ENCODE data around the gene SLC26A2.
A peak's percentile ranks its signal among the peaks of the same experiment; 100 is the strongest.

The SLC26A2 gene

DNA sequence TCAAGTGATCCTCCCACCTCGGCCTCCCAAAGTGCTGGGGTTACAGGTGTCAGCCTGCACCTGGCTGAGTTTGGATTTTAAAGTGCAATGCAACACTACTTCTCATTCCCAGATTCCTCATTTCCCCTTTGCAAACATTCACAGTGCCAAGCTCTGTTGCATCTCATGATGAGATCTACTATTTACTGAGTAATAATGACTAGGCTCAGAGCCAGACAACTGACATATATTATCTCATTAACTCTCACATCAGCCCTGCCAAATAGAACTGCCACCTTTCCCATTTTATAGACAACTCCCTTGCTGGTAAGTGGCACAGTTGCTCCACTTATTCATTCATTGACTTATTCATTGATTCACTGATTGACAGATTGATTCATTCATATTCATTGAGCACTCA, 22.9 kb upstream of the SLC26A2 start:
- H3K27ac ChIP-seq, result peak overlapping the region in 1 of 2 donors; percentile 58
- H3K4me3 ChIP-seq, result no peak overlapping the region
- TF ChIP-seq, protein P1, sequence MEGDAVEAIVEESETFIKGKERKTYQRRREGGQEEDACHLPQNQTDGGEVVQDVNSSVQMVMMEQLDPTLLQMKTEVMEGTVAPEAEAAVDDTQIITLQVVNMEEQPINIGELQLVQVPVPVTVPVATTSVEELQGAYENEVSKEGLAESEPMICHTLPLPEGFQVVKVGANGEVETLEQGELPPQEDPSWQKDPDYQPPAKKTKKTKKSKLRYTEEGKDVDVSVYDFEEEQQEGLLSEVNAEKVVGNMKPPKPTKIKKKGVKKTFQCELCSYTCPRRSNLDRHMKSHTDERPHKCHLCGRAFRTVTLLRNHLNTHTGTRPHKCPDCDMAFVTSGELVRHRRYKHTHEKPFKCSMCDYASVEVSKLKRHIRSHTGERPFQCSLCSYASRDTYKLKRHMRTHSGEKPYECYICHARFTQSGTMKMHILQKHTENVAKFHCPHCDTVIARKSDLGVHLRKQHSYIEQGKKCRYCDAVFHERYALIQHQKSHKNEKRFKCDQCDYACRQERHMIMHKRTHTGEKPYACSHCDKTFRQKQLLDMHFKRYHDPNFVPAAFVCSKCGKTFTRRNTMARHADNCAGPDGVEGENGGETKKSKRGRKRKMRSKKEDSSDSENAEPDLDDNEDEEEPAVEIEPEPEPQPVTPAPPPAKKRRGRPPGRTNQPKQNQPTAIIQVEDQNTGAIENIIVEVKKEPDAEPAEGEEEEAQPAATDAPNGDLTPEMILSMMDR (IDR thresholded peaks at IDR 0.05), result no peak
- DNase-seq (ENCODE audit: low spot score), result no peak

DNA sequence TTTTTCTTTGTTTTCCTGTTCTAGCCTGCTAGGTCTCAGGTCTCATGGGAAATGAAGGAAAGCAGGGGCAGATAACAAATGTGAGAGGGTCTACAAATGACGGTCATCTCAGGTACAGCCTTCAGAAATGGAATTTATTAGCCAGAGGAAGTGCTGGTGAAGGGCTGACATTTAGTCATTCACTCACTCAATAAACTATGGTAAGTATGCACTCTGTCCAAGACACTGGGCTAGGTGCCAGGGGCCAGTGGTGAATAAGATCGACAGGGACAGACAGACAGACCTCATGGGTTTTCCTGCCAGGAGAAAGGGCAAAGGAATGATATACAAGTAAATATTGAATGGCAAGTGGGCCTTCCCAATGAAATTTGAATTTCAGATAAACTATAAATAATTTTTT, 22.3 kb upstream of the SLC26A2 start:
- no peak for DNase-seq (ENCODE audit: low spot score)
- H3K27ac ChIP-seq, result peak overlapping the region; percentile 39 to 58
- TF ChIP-seq, protein P1 (IDR thresholded peaks at IDR 0.05), result no peak
- no peak overlapping the region for H3K4me3 ChIP-seq

DNA sequence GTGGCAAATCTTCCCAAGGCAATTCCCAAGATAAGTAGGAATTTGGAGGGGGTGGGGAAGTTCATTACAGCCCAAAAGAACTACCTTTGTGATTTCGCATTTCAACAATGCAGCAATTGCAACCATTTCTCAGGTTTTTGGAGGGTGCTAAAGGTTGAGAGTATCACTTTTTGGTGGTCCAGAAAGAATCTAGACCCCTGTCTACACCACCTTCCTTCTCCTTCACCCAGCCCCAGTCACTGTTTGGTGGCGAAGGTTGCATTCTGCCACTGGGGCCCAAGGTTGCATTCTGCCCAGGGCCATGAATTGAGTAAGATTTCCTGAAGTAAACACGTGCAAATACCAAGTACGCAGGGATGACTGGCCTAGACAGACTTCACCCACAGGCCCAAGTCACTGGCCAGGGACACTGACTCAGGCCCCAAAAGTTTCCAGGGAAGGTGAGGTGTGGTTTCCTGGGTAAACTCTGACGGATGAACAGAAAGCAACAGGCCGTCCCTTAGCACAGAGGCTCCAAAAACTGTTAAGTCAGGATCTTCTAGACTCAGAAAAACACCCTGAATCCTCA, 21.7 kb upstream of the SLC26A2 start:
- TF ChIP-seq, protein P1 (IDR thresholded peaks at IDR 0.05), result no peak
- Histone ChIP-seq H3K4me3 (no peak overlapping the region), H3K27ac (peak overlapping the region; percentile 39 to 58)
- no peak for DNase-seq (ENCODE audit: low spot score)

DNA sequence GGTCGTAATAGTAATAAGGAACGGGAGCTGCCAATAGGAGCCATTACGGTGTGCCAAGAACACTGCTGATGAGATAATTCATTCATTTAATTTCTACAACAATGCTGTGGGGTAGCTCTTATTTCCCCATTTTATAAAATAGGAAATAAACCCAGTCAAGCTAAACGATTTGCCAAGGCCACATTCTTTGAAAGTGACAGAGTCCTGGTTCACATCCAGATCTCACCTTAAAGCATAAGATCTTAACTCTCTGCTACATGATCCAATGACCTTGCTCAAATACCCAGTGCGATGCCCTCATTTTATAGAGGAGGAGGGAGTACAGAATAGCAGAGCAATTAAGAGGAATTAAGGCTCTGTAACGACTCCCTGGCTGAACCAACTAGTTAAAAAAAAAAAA, 21.0 kb upstream of the SLC26A2 start:
- TF ChIP-seq, protein P1 (IDR thresholded peaks at IDR 0.05), result no peak
- Histone ChIP-seq H3K27ac (peak overlapping the region; percentile 39 to 58), H3K4me3 (no peak overlapping the region)
- DNase-seq (ENCODE audit: low spot score), result no peak

DNA sequence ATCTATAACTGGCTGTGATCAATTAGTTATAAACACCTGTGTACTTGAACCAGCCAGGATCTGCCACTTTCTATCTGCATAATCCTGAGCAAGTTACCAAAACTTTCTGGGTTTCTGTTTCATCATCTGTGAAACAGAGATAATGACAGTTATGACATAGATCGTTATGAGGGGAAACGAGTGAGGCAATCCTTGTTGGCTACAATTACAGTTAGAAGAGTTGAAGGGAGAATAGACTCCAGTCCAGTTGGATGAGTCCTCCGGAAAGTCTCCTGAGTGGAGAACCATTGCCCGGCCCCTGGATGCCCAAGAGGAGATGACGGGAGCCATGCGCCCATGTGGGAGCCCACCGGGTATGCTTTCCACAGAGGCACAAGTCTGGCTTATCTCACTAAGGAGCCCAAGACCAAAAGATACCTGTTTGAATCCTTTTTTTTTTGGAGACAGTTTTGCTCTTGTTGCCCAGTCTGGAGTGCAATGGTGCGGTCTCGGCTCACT, 20.4 kb upstream of the SLC26A2 start:
- DNase-seq (ENCODE audit: low spot score), result no peak
- no peak overlapping the region for H3K4me3 ChIP-seq
- H3K27ac ChIP-seq, result no peak overlapping the region
- TF ChIP-seq, protein P1 (IDR thresholded peaks at IDR 0.05), result no peak

DNA sequence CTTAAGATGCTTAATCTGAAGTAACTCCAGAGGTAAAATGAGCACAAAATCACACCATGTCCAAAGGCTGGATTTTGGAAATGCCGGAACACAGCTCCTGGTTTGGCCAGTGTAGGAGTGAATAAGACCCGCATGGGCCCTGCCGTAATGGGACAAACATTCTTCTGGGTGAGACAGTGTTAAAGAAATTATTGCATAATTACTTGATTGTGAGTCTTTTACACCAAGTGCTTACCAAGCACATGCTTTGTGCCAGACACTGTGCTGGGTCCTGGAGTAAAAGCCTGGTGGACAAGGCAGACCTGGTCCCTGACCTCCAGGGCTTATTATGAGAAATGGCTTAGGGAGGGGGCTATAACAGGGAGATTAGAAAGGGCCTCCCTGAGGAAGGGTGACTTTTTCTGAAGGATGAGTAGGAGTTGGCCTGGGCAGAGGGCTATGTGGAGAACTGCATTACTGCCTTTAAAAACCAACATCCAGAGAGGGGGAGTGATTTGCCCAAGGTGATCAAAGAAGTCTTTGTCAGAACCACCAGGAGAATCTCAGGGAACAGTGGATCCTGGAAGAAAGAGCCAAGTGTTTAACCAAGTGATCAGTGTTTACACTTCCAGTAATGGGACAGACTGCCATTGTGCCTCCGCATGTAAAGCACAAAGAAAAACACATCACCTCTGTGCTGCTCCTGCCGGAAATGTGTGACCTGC, 19.5 kb upstream of the SLC26A2 start:
- H3K27ac ChIP-seq, result no peak overlapping the region
- no peak overlapping the region for H3K4me3 ChIP-seq
- TF ChIP-seq, protein P1 (IDR thresholded peaks at IDR 0.05), result no peak
- DNase-seq (ENCODE audit: low spot score), result no peak

DNA sequence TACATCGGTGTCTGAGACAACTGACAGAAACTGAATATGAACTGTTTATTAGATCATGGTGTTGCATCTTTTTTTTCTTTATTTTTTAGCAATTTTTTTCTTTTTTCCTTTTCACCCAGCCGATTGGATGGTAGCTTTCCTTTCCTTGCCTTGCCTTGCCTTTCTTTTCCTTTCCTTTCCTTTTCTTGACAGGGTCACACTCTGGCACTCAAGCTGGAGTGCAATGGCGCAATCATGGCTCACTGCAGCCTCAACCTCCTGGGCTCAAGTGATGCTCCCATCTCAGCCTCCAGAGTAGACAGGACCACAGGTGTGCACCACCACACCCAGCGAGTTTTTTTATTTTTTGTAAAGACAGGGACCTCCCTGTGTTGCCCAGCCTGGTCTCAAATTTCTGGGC, 18.8 kb upstream of the SLC26A2 start:
- DNase-seq (ENCODE audit: low spot score), result no peak
- TF ChIP-seq, protein P1 (IDR thresholded peaks at IDR 0.05), result no peak
- H3K27ac ChIP-seq, result no peak overlapping the region
- no peak overlapping the region for H3K4me3 ChIP-seq
